NB4 (cell line): ENCODE measurements around the gene KIF1A.

Source experiments
- CTCF ChIP-seq: IDR thresholded peaks from one replicate; pipeline ENCODE4 v1.5.1; 2012; ENCODE audit warnings: low read depth, low read length
- POLR2A ChIP-seq: IDR thresholded peaks from 2 replicates; pipeline ENCODE4 v1.6.1; 2011; ENCODE audit warnings: mild to moderate bottlenecking; ENCODE audit not compliant: insufficient read length; ENCODE audit errors: extremely low read depth

- TF ChIP-seq CTCF (no peak), POLR2A (no peak)
These were observed 12.2 kb upstream of the KIF1A start for GRCh38 chr2:240832205-240832727.
